HPDE6-E6E7 (cell line): ENCODE measurements around the gene MTSS2.

ENCODE experiments used
- DNase-seq: peaks from one replicate; pipeline ENCODE4 v3.0.0; 2011; ENCODE audit warnings: missing footprints; ENCODE audit errors: extremely low spot score

Gene MTSS2

GRCh38 chr16:70687102-70687511 lies 1.3 kb upstream of the MTSS2 start:
- no peak for DNase-seq

DNA sequence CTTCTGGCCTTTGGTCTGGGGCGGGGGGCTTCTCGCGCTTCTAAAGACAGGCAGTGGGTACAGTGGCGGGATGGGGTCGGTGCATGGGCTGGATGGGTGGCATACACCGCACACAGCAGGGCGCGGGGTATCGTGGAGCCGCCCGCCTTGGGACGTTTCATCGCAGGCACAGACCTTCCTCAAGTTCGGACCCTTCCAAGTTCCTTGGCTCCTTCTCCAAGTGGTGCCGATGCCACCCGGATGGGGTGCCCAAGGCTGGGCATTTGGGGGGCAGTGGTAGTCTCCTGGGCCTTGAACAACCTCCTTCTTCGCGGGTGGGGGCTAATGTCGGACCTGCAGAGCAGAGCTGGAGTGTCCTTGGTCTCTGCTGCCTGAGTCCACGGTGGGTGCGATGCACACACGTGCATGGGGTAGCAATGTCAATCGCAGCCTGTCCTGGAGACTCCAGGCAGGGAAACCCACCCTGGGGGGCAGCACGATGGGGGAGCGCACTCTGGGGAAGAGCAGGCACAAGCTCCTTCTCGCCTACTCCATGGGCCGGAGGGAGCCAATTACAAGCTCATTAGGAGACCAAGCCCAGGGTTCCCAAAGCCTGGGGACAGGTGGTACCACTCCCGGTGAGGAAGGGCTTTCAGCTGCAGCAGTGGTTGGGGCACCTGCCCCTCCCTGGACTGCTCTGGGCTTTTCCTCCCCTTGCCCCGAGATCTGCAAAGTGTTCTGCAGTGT lies 686 bp upstream of the MTSS2 start:
- DNase-seq: no peak

GRCh38 chr16:70685061-70685937 lies 554 bp downstream of the MTSS2 start:
- DNase-seq: no peak

- DNase-seq: no peak
Measured at GRCh38 chr16:70684146-70685060, 1.4 kb downstream of the MTSS2 start.

DNA sequence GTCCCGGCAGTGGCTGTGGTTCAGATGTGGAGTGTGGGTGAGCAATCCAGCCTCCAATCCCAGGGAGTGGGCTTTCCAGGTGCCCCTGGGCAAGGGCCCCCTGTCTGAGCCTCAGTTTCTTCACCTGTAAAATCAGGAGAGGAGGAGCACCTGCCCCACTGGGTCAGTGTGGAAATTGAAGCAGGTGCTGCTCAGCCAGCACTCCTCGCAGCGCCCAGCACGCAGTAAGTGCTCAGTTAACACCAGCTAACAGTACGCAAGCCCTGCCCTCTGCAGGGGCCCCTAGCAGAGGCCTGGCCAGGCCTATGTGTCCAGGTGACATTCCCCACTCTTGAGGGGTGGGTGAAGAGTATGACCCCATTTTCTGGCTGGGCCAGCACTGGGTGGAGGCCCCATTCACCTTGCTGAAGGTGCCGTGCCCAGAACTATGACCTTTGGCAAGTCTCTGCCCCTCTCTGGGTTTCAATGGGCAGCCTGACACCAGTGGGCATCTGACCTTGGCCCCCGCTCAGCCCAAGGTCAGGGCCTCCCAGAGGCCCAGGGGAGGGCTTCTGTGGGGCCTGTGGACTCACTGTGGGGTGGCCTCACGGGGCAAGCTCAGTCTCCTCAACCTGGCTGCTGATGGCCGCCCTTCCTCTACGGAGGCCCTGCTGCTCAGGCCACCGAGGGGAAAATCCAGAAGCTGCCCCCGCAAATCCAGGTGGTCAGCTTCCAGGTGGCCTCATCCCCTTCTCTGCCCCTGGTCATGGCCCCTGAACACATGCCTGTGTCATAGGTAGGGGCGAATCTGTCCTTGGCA lies 2.5 kb downstream of the MTSS2 start:
- DNase-seq: no peak

DNA sequence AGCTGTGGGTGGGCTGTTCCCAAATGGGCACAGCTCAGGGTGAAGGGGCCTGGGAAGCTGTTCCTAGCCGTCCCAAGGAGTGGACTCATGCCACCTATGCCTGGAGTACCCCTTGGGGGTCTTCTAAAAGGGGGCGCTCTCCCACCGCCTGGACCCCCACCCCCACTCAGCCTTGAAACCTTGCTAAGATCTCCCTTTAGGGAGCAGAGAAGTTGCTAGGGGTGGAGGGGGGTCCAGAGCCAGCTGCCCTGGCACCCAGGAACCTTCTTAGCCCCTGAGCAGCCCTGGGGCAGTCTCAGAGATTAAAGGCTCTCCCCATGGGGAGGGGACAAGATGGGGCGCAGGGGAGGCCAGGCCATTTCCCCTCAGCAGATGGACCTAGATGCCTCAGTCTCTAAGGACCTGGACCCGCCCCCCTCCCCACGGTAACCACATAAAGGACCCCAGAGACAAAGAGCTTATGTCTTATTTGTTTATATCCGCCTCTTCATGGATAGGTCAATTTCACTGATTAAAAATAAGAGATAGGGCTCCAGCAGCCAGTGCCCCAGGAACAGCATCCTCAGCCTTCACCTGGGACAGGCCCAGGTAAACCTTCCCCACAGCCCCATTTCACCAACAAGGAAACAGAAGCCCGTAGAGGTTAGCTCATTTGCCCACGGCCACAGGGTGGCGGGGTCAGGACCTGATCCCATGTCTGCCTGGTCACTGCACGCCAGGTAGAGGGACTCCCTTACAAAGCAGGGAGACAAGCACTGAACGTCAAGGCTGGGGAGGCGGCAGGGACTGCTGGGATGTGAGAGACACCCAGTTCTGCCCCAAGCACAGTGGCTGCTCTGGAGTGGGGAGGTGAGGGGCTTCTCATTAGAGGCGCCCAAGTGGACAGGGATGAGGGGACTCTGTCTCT lies 3.4 kb downstream of the MTSS2 start:
- no peak for DNase-seq

GRCh38 chr16:70681382-70682238 lies 4.2 kb downstream of the MTSS2 start:
- no peak for DNase-seq

- DNase-seq: no peak
Measured at GRCh38 chr16:70680495-70681381, 5.1 kb downstream of the MTSS2 start.

DNA sequence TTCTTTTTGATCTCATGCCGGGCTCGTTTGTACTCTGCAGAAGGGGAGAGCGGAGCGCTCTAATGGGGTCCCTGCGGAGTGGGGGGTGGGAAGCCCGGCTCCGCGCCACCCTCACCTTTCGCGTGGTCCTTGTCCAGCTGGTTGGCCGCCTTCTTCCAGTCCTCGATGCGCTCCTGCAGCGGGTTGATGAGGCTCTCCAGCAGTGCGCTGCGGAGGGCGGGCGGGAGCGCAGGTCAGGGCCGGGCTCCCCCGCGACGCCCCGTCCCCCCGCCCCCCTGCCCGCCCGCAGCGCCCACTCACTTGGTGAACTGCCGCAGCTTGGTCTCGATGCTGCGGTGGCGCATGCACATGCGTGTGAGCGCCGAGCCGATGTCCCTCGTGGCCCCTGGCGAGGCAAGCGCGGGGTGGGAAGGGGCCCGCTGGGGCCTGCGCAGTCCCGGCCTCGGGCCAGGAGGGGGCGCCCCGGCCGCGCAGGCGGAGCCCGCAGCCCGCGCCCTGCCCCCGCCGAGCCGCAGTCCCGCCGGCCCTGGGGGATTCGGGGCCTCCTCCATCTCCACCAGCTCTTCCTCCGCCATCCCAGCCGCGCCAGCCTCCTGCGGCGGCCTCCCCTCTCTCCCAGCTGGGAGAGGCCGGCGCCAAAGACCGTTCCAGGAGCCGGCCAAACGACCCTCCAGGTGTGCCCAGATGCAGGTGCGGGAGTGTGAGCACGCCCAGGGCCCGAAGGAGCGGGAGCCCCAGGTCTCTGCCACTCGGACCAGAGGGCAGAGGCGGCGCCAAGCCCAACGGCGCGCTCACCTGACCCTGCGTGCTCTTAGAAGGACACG lies 6.0 kb downstream of the MTSS2 start:
- DNase-seq: no peak

DNA sequence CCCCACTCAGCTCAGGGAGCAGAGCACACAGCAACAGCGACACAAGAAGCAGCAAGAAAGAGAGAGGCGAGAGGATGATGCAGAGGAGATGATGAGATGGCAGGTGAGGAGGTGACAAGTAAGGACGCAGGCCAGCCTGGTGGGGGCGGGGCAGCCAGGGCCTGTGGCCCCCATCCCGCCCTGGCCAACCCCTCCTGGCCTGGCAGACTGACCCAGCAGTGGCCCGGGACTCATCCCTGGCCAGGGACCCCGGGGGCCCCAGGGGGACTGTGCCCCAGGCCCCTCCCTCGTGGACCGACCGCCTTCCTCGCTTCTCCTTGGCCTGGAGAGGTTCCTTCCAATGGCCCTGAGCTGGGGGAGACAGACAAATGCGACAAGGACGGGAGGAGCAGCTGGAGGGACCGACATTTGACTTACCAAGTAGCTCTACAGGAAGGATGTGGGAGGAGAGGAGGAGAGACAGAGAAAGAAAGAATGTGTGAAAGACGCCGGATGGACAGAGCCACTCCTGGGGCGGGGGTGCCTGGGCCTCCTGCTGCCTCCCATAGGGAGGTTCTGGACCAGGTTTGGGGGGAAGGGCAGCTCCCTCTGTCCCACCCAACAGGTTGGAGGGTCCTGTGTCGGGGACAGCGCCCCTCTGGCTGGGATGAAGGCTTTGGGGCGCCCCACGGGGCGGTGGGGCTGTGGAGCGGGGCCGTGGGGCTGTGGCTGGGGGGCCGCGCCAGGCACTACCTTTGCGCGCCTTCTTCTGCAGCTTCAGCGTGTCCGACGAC lies 6.8 kb downstream of the MTSS2 start:
- no peak for DNase-seq

- no peak for DNase-seq
Measured at GRCh38 chr16:70678121-70678897, 7.5 kb downstream of the MTSS2 start.

DNA sequence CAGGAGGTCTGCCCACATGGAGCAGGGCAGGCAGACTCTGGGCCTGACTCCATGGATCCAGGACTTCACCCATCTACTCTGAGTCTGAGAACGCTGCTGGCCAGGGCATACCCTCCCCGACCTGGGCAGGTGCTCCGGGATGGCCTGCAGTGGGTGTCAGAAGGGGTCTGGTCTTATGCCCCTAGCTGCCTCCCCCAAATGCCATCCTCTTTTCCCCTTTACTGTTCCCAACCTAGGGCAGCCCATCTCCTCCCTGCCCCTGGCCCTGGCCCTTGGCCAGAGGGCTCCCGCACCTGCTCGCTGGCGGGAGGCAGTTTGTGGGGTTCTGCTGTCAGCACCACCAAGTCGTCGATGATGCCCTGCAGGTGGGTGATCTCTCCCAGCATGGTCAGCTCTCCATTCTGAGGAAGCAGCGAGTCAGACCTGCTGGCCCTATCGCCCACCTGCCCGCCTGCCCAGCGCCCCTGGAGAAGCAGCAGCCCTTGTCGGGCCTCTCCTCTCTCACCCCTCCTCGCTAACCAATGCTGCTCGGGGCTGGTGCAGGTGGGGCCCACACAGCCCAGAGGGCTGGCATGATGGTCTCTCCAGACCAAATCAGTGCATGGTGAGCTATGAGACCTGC lies 8.2 kb downstream of the MTSS2 start:
- DNase-seq: no peak

GRCh38 chr16:70676675-70677498 lies 9.0 kb downstream of the MTSS2 start:
- DNase-seq: no peak

DNA sequence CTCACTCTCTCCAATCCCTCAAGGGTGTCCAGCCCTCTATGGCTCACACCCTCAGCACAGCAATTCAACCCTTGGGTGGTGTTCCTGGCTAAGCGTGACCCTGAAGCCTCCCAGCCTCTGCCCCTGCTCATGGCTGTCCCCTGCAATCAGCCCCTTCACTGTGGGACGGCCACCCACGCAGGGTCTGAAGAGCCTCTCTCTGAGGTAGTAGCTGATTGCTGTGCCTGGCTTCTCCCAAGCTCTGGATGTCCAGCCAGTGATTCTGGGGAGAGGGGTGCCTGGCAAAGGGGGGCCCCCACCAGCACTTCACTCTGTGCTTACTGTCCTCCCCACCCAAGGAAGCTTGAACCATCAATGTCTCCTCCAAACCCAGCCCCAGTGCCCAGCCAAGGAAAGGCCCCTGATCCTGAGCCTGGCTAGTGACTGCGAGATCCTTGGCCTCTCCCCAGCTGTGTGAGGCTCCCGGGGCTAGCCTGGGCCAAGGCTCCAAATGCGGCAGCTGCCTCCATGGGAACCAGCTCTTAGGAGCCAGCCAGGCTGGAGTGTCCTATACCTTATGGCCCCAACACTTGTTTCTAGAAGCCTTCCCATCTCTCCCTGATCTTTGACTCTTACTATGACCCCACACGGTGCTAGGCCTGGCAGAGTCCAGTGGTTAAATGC lies 9.9 kb downstream of the MTSS2 start:
- no peak for DNase-seq
